ENCODE results near the gene ST8SIA1. TPM values are rescaled to one million over a fixed set of nuclear protein-coding genes. Genes with fewer than 3 reads are reported as not detected.

The ST8SIA1 gene
- polyA plus RNA-seq, 1 of the 3 experiments (the other 2 are of a cell fraction): 0.12 TPM

GRCh38 chr12:22228022-22228875, 106.3 kb downstream of the ST8SIA1 start:
- no peaks in the 10 kb centered on the region for H3K9me2 ChIP-seq
- no peak for DNase-seq
- H4K20me1 ChIP-seq (ENCODE audit: insufficient read depth): no peaks in the 10 kb centered on the region
- CTCF ChIA-PET: no interaction called here
- no peak overlapping the region for H2AFZ ChIP-seq (ENCODE audit: low read depth)
- H3K9me3 ChIP-seq: no peaks in the 10 kb centered on the region
- peaks cover 4% of the 10 kb centered on the region for H3F3A ChIP-seq (replicated peaks; ENCODE audit: insufficient read depth)
- H3K36me3 ChIP-seq (replicated peaks in 1 of 2; ENCODE audit: control insufficient read depth in 1 of 2, insufficient read depth in 2 of 2, low read length in 1 of 2): no peaks in the 10 kb centered on the region
- POLR2A ChIA-PET: no interaction called here
- H3K4me2 ChIP-seq: no peak overlapping the region
- WGBS (ENCODE audit: low lambda C conversion rate): 0% methylated on average over 1 of the region's 2 CpGs
- H3K27me3 ChIP-seq (ENCODE audit: insufficient read depth): peaks cover 12% of the 10 kb centered on the region; the same call in 1 of the 2 replicates
- H3K4me1 ChIP-seq (ENCODE audit: control insufficient read depth in 1 of 2, insufficient read depth in 2 of 2, low read depth in 1 of 2, low read length in 1 of 2): no peaks in the 10 kb centered on the region
- no peaks in the 10 kb centered on the region for H3K79me2 ChIP-seq (ENCODE audit: insufficient read depth)
- H3K4me3 ChIP-seq (ENCODE audit: low read depth in 2 of 2, low read length in 1 of 2): no peak overlapping the region
- TF ChIP-seq NFIC (IDR thresholded peaks at IDR 0.05; ENCODE audit: borderline replicate concordance) (no peak), GABPA (IDR thresholded peaks at IDR 0.05; ENCODE audit: low read depth) (no peak), TEAD4 (IDR thresholded peaks at IDR 0.05; ENCODE audit: borderline replicate concordance, insufficient read depth) (no peak), FOXJ3 (CRISPR knock-in tag; IDR thresholded peaks at IDR 0.05) (no peak), PBX3 (IDR thresholded peaks at IDR 0.05) (no peak)
- H3K27ac ChIP-seq (ENCODE audit: low read depth in 2 of 2, low read length in 1 of 2): no peak overlapping the region
- H3K9ac ChIP-seq: no peak overlapping the region

GRCh38 chr12:22223356-22223755, 111.2 kb downstream of the ST8SIA1 start:
- Histone ChIP-seq H3K27me3 (ENCODE audit: insufficient read depth) (peaks cover 12% of the 10 kb centered on the region; the same call in 1 of the 2 replicates), H3K4me2 (no peak overlapping the region), H3K9me3 (no peaks in the 10 kb centered on the region), H3K4me1 (ENCODE audit: control insufficient read depth in 1 of 2, insufficient read depth in 2 of 2, low read depth in 1 of 2, low read length in 1 of 2) (no peaks in the 10 kb centered on the region), H2AFZ (ENCODE audit: low read depth) (no peak overlapping the region), H3K79me2 (ENCODE audit: insufficient read depth) (no peaks in the 10 kb centered on the region), H3K9ac (no peak overlapping the region), H3K36me3 (replicated peaks in 1 of 2; ENCODE audit: control insufficient read depth in 1 of 2, insufficient read depth in 2 of 2, low read length in 1 of 2) (no peaks in the 10 kb centered on the region), H3F3A (replicated peaks; ENCODE audit: insufficient read depth) (peaks cover 3% of the 10 kb centered on the region), H3K9me2 (no peaks in the 10 kb centered on the region), H4K20me1 (ENCODE audit: insufficient read depth) (no peaks in the 10 kb centered on the region), H3K27ac (ENCODE audit: low read depth in 2 of 2, low read length in 1 of 2) (no peak overlapping the region), H3K4me3 (ENCODE audit: low read depth in 2 of 2, low read length in 1 of 2) (no peak overlapping the region)
- TF ChIP-seq RXRA (IDR thresholded peaks at IDR 0.05; ENCODE audit: borderline replicate concordance, low read depth) (no peak), ZBTB33 (IDR thresholded peaks at IDR 0.05; ENCODE audit: borderline replicate concordance, low read depth) (no peak), GABPA (IDR thresholded peaks at IDR 0.05; ENCODE audit: low read depth) (no peak), CTCF (IDR thresholded peaks at IDR 0.05) (no peak), EZH2phosphoT487 (IDR thresholded peaks at IDR 0.05; ENCODE audit: borderline replicate concordance, low read depth) (no peak), RFX5 (IDR thresholded peaks at IDR 0.05; ENCODE audit: low read length) (no peak), TCF12 (IDR thresholded peaks at IDR 0.05) (no peak), SMC3 (IDR thresholded peaks at IDR 0.05; ENCODE audit: low read depth, low read length) (no peak)
- CTCF ChIA-PET: no interaction called here
- POLR2A ChIA-PET: no interaction called here
- DNase-seq: no peak
- 8% methylated on average over 4 of the region's 4 CpGs for WGBS (ENCODE audit: low lambda C conversion rate)
